ENCODE results near the gene JAG2.

JAG2 gene

GRCh38 chr14:105203701-105204100 is 35.1 kb upstream of the JAG2 start:
- DNase-seq (ENCODE audit: low spot score), result no peak

- DNase-seq (ENCODE audit: low spot score), result peak; percentile 68
These were observed 34.5 kb upstream of the JAG2 start for GRCh38 chr14:105203057-105203531.

DNA sequence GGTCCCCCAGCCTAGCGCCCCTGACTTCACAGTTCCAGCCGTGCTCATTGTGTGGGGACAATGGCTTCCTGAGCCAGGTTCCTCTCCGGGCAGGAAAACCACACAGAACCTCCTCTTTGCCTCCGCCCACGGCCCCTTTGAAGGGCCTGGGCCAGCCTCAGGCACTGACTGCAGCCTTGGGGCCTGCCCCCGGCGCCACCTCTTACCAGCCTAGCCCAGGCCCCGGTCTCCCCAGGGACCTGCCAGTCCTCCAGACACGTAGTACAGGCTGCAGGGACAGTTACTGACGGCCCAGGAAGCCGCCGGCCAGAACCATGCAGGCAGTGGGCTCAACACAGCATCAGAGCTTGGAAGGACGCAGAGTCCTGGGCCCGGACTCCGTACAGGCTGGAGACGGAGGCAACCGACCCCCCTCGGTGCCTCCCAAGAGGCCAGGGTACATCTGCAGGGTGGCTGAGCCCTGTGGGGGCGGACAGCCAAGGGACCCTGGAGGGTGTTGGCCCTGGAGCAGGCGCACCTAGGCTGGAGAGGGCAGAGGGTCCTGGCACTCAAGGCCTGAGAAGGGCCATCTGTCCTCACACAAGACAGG is 33.4 kb upstream of the JAG2 start:
- no peak for DNase-seq (ENCODE audit: low spot score)

DNA sequence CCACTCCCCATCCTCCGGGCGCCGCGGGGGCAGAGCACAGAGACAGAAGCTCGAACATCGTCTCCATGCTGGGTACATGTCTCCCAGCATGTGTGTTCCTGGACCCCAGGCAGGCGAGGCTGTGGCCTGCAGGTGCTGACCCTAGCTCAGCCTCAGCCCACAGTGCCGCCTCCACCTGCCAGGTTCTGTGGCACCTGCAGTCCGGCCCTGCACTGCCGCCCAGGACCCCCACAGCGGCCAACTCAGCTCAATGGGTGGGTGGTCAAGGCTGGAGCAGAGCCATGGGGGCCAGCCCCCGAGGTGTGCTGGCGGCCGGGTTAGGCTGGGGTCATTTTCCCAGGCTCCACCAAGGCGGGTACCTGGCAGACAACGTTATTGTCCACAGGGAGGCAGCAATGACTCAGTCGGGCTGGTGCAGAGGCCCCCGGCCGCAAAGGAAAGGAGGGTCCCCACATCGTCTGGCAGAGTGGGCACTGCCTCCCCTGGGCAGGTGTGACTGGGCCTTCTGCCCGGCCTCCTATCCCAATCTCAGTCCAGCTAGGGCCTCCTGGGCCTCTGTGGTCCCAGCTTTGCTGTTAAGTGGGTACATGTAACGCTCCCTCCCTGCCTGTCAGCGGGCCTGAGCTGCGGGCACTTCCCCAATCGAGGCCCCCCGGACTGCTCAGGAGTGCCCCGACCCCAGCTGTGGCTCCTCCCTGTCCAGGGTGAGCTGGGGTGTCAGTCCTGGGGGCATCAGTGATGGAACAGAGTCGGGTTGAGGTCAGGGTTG is 32.8 kb upstream of the JAG2 start:
- DNase-seq (ENCODE audit: low spot score), result no peak

GRCh38 chr14:105200641-105201040 is 32.1 kb upstream of the JAG2 start:
- no peak for DNase-seq (ENCODE audit: low spot score)

DNA sequence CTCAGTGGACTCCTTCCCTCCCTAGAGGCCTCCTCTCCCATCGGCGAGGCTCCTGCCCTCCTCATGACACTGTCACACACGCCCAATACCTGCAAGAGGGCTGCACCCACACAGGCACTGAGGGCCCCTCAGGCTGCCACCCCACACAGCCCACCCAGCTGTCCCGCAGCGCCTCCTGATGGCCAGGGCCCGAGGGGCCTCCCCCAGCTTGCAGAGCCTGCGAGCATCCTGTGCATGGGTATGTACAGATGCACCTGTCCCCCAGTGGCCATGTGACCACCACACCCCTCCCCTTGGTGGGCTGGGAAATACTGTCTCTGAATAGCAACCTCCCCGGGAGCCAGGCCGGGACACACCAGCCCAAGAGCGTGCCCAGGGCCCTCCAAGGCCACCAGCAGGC is 31.5 kb upstream of the JAG2 start:
- DNase-seq (ENCODE audit: low spot score), result no peak

- DNase-seq (ENCODE audit: low spot score), result no peak
These were observed 30.5 kb upstream of the JAG2 start for GRCh38 chr14:105199093-105199492.

- DNase-seq (ENCODE audit: low spot score), result no peak
These were observed 30.0 kb upstream of the JAG2 start for GRCh38 chr14:105198588-105198987.

DNA sequence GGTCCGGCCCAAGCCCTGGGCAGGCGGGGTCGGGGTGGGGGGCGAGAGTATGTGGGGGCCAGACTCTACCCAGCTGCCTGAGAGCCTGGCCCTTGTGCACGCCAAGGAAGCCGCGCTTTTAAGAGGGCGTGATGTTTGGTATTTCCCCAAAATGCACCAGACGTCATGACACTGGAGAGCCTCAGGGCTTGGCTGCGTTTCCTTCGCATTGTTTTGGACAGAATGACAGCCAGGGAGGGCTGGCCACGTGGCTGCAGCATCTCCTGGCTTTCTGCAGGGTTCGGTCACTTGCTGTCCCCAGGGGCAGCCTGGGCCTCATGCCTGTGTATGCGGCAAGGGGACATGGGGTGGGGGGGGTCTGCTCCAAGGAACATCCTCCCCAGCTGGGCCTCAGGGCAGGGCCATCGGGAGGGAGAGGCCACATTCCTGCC is 28.6 kb upstream of the JAG2 start:
- no peak for DNase-seq (ENCODE audit: low spot score)

- no peak for DNase-seq (ENCODE audit: low spot score)
These were observed 27.8 kb upstream of the JAG2 start for GRCh38 chr14:105196265-105196960.

DNA sequence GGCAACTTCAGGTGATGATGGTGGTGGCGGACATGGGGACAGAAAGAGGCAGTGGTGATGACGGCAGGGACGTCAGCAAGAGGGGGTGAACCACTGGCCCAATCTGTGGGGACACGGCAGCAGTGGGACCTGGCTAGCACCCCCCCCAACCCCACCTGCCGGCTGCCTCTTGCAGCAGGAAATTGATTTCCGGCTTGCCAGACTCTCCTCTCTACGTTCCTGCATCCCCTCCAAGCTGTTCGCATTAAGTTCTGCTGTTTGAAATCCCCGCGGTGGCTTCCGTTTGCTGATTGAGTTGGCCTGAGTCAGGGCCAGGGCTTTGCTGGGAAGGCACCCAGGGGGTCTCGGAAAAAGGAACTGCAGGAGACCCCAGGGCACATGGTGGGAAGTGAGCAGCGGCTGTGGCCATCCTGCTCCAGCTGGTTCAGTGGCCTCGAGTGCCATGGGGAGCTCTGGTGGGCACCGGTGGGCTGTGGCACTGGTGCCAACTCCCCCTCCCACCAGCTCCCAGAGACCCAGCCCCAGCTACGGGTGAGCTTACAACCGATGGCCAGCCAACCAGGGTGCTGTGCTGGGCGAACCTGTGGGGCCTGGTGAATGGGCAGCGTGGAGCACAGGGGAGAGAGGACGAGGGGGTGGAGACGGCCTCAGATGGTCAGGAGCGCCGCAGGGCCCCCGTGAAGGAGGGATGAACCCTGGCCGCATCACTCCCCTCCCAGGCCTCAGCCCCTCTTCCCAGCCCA is 27.1 kb upstream of the JAG2 start:
- no peak for DNase-seq (ENCODE audit: low spot score)

GRCh38 chr14:105195051-105195450 is 26.5 kb upstream of the JAG2 start:
- DNase-seq (ENCODE audit: low spot score), result no peak

GRCh38 chr14:105193916-105194782 is 25.6 kb upstream of the JAG2 start:
- peak; percentile 48 for DNase-seq (ENCODE audit: low spot score)

GRCh38 chr14:105192866-105193731 is 24.5 kb upstream of the JAG2 start:
- no peak for DNase-seq (ENCODE audit: low spot score)

DNA sequence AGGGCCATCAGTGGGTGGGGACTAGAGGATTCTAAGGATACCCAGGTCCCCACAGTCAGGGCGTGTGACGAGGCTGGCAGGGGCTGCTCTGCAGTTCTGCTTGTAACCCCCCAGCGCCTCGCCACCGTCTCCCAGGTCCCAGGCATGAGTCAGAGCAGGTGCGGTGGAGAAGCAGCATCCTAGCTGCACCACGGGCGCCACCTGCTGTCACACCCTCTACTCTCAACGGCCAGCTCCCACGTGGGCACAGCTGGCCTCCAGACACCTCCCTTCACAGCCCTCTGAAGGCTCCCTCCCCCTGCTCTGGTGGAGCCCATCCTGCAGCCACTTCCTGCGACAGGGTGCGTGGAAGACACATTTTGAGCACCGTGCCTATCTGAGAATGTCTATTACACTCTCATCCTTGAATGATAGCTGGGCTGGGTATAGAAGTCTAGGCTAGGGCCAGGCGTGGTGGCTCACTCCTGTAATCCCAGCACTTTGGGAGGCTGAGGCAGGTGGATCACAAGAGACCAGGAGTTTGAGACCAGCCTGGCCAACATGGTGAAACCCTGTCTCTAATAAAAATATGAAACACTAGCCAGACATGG is 19.5 kb upstream of the JAG2 start:
- DNase-seq (ENCODE audit: low spot score), result no peak

DNA sequence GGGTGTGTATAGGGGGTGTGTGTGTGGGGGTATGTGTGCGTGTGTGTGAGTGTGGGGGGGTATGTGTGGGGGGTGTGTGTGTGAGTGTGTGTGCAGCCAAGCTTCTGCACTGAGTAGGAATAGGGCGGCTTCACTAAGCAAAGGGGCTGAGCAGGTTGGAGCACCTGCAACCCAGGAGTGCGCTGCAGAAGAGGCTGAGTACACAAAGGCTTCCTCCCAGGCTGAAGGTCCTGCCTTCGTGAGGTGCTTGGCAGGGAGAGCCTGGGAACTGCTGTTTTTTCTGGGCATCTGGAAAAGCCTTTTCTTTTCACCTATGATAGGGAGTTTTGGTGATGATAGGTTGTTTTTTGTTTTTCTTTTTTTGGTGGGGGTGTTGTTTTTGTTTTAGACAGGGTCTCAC is 18.5 kb upstream of the JAG2 start:
- DNase-seq (ENCODE audit: low spot score), result no peak

DNA sequence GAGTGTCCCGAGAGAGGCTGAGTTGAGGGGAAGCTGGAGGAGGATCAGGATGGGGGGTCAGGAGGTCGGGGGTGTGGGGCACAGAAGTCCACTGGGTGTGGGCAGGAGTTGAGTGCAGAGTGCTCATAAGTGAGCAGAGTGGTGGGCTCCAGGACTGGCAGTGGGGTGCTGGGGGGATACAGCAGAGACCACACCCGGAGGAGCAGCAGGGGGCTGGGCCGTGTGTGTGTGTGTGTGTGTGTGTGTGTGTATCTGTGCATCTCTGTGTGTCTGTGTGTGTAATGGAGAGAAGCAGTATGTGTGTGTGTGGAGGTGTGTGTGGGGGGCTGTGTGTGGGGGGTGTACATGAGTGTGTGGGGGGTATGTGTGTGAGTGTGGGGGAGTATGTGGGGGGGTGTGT is 17.4 kb upstream of the JAG2 start:
- no peak for DNase-seq (ENCODE audit: low spot score)

GRCh38 chr14:105185001-105185400 is 16.4 kb upstream of the JAG2 start:
- DNase-seq (ENCODE audit: low spot score), result no peak

DNA sequence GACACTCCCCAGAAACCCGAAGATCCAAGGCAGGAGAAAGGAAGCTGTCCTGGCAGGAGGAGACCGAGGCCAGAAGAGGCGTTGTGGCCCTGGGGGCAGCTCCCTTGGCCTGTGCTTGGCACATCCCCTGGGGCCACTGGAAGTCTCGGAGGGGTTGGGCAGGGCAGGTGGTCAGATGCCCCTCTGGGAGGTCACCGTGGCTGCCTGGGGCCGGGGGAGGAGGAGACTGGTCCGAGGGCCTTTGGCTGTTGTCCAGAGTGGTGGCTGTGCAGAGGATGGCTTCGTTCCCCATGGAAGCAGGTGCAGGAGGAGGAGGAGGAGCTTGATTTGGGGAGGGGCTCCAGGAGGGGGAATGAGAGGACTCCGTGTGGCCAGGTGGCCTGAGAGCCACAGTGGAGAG is 15.9 kb upstream of the JAG2 start:
- no peak for DNase-seq (ENCODE audit: low spot score)

Data from kidney tubule cell (primary cell).